Adipose tissue (tissue), 3 donors: Measurements from ENCODE around the gene PAFAH2. TPM values are rescaled to one million over a fixed set of nuclear protein-coding genes. Genes with fewer than 3 reads are reported as not detected.

Source experiments
- H3K27ac ChIP-seq: one replicate; pipeline ENCODE4 v1.5.1; 2013; ENCODE audit warnings: low read depth, low read length
- WGBS, 3 donors: extraction: QIAGEN DNeasy Blood & Tissue Kit; methylation state at CpG; one replicate each; pipeline ENCODE4 v1.1.7; 2013; 5-methylcytosine and 5-hydroxymethylcytosine counted together
- polyA plus RNA-seq, 3 donors: library from polyadenylated mRNA; stranded (reverse); fragments of 200-250 nt; gene quantifications; one replicate each; pipeline ENCODE4 v1.2.3, GENCODE V29; 2013
- donor health status: healthy with polysubstance abuse.
- donor health status: Bipolar disorder and iron deficiency.
- donor health status: healthy.

Gene PAFAH2
- 1 to 10 TPM; 4.3 to 9.8 (median 4.9) TPM for polyA plus RNA-seq

DNA sequence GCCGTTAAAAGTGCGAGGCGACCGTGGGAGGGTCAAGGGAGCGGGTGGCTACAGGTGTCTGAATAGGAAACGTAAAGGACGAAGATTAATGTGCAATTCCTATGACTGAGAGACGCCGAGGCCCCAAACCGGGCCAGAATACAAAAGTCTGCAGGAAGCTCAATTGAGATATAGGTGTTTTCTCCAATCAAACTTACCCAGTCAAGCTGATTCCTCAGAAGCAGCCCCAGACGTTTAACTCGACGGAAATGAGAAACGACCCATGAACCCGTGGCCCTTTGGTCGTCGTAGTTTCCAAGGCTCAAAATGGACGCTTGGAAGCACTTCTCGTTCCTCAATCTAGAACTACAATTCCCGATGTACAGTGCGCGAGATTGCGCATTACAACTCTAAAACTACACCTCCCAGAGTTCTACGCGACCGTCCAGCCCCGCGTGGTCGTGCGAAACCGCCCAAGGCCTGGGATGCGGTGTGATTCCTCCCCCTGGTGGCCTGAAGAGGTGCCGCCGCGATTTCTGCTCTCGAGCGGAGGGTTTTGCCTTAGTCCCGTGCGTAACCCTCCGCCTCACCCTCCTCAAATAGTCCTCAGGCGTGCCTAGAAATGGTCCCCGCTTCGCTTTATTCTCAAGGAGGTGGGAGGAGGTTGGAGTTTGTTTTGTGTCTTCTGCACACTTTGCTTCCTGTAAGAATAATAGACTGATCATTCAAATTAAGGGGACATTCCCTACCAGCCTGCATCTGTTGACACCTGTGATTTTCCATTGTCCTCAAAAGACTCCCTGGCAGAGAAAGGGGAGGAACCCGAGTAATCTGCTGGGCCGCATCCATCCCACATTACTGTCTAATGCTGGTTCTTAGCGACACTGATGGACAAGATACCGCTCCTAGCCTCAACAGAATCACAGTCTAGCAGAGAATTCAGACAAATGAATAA is at the start of gene PAFAH2:
TSS of gene PAFAH2 (minus strand) at position 236 of the 934 bp plus-strand sequence. CDS start 7,247 bp downstream, outside the sequence.
- WGBS, 3 donors = 1 to 2% (median 1%) methylated on average over 47 of the region's 47 CpGs
- H3K27ac ChIP-seq = no peak within 1 kb of the TSS

DNA sequence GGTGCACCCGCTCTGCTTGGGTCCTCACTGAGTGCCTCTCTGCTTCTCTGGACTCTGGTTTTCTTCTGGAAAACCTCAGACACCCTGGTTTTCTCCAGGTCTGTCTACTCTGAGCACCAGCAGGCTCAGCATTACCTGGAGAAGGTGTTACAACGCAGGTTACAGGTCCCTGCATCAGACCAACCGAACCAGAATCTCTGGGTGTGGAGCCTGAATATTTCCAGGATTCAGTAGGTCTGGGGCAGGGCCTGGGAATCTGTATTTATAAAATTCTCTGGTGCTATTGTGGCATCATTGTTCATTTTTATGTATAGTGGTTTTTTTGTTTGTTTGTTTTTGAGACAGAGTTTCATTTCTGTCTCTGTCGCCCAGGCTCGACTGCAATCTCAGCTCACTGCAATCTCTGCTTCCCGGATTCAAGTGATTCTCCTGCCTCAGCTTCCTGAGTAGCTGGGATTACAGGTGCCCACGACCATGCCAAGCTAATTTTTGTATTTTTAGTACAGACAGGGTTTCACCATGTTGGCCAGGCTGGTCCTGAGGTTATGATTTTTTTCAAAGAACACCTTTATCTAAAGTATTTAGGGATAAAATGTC is 49.5 kb upstream of the PAFAH2 start:
- WGBS, 3 donors = 72 to 81% (median 81%) methylated on average over 7 of the region's 7 CpGs
- H3K27ac ChIP-seq = no peak overlapping the region

DNA sequence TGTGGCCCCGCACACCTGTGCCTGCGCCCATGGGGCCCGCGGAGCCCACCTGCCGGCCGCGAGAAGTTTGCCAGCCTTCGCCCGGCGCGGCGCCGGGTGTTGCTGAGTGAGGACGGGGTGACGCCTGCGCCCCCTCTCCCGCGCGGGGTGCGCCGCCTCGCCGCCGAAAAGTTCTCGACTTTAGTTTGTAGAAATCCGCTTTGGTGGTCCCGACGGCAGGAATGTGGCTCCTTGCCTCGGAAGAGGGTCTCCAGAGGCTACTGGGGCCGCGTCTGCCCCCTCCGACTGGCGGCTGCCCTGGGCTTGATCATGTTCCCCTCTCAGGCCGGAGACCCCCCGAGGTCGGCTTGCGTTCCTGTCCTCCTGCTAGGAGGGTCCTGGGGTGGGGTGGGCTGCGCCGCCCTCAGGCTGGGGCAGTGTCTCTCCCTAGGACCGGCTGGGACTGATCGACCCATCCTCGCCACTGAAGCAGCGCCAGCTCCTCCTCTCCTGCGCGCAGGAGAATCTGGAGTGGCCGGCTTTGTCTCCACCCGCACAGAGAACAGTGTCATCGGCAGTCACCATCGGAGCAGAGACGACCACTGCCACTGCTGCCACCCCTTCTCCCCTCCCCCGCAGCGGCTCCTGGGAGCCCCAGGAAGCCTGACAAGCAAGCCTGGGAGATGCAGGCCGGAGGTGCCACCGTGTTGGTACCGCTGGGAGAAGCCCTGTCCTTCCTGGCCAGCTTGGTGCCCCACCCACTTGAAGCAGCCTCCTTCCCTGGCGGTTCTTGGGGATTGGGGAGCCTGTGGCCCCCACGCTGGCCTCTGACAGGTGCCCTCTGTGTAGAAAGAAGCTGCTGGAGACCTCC is 48.6 kb upstream of the PAFAH2 start:
- 5 to 7% (median 6%) methylated on average over 56 to 57 of the region's 57 CpGs for WGBS, 3 donors
- H3K27ac ChIP-seq = no peak overlapping the region

DNA sequence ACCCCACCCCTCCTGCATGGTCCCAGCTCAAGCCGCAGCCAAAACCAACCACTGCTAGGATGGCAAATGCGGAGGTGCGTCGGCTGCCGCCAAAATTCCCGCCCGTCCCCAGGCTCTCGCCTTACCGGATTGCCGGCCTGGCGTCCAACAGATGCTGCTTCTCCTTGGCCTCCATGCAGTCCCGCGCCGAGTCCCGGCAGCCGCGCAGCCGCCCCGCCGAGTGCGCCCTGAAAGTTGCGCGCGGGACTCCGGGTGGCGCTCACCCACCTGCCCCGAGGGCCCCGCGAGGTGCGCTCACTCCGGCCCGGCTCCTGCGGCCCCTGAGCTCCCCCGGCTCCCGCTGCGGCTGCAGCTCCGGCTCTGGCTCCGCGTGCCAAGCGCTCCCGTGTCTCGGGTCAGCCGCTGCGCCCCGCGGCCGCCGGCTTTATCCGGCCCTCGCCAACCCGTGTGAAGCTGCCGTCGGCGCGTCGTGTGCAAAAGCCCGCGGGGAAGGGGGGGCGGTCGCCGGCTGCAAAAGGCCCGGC is 47.9 kb upstream of the PAFAH2 start, which contains the start of gene SLC30A2:
TSS of gene SLC30A2 (minus strand) at position 397 of the 524 bp plus-strand sequence. CDS start at position 175, 222 bp downstream.
- 1% methylated on average over 52 to 62 of the region's 62 CpGs for WGBS, 3 donors
- no peak within 1 kb of the TSS for H3K27ac ChIP-seq

DNA sequence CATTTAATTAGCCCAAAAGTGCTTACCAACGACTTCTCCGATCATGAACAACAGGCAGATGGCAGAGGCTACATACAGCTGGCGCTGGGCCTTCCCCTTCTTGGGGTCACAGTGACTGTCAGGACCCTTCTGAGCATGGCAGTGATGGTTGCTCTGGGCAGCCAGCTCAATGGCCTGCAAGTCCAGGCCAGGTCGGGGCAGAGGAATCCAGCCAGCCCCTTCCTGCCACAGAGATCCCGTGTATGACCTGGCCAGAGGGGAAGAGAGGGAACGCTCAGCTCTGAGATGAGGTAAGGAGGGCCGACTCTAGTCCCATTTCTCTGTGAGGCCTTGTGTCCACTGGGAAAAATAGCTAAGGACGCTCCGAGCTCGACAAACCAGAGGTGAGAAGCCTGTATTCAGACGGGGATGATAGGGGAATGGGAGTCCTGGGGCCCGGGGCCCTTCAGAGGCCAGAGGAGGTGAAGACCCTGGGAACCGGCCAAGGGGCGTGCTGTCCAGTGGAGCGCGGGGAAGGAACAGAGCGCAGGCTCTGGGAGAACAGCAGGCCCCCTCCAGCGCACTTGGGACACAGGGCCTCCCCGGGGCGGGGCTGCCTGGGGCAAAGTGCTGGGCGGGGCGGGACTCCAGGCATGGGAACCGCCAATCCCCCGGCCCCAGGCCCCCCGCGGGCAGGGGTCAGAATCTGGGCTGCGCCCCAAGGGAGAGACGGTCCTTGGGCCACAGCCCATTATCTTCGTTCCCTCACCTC is 47.3 kb upstream of the PAFAH2 start:
- 21 to 36% (median 31%) methylated on average over 27 to 29 of the region's 29 CpGs for WGBS, 3 donors
- H3K27ac ChIP-seq = no peak overlapping the region

DNA sequence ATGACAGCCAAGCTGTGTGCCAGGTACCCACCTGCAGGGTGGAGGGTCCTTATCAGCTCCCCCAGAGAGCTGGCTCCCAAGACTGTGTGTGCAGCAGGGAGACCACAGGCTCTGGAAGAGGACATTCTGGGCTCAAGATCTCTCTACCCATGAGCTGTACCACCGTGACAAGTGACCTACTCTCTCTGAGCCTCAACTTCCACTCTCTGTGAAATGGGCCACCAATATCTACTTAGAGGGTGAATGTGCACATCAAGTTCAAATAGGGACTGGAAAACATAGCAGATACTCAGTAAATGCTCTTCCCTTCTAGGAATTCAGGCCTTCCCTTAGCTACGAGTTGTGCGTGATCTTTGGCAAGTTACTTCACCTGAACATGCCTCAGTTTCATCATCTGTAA is 46.6 kb upstream of the PAFAH2 start:
- H3K27ac ChIP-seq = no peak overlapping the region
- WGBS, 3 donors = 86 to 90% (median 90%) methylated on average over 3 of the region's 3 CpGs

DNA sequence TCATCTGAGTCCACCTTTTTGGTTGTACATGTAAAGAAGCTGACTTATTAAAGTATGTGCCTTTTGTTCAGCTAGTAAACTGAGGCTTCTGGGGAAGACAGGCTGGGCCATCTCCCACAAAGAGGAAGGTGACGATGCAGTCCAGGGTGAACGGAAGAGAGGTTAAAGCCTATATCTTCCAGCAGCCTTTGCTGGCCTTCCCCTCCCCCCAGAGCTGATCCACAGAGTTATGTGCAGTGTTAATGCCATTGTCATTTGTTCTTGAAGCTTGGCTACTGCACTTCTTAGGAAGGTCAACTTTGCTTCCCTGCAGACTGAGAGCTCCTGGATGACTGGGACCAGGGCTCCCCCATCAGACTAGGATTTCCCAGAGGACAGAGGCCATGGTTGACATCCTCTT is 45.9 kb upstream of the PAFAH2 start:
- 78 to 84% (median 80%) methylated on average over 2 of the region's 2 CpGs for WGBS, 3 donors
- no peak overlapping the region for H3K27ac ChIP-seq

DNA sequence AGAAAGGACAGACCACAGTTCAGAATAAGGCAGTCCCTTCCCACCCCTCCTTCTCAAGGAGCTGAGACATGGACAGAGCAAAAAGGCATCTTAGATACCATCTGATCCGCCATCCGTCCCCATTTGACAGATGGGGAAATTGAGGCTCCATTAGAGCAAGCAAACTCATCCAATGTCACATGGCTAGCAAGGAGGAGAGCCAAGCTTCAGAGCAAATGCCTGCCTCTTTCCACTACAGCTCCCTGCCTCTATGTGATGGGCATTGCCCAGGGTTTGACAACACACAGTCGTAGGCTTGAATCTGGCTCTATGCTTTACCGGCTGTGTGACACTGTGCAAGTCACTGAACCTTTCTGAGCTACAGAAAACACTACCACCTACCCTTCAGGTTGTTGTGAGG is 44.1 kb upstream of the PAFAH2 start:
- H3K27ac ChIP-seq = no peak overlapping the region
- 68 to 72% (median 70%) methylated on average over 4 of the region's 4 CpGs for WGBS, 3 donors

DNA sequence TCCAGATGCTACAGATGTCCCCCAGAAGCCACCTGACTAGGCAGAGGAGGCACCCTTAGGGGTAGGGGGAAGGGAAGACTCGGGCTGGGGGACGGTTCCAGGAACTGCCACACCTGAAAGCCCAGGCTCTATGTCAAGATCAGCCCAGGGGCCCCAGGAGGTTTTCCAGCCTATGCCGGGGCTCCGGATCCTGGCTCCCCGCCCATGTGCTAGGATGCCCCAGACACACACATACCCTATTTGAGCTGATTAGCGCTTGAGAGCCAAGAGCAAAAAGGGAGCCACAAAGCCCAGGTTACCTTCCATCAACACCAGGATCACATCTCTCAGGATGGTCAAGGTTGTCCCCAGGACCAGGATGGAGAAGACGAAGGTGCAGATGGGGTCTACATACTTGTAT is 43.5 kb upstream of the PAFAH2 start:
- H3K27ac ChIP-seq = no peak overlapping the region
- 73 to 83% (median 74%) methylated on average over 7 of the region's 7 CpGs for WGBS, 3 donors

DNA sequence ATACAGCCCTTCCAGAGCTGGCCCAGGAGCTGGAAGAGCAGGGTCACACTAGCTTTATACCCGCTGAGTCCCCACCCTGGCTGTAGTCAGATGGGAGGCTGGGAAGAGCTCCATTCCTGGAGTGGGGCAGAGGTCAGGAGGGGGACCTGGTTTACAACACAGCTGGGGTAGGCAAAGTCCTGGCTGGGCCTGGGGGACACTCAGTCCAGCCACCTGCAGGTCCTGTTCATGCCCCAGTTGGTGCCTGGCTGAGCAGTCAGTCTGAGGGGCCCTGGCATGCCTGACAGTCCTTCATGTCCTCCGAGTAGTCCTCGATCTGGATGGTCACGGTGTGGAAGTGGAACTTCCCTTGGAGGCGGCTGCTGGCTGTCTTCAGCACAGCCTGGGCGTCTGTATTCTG is 41.0 kb upstream of the PAFAH2 start:
- WGBS, 3 donors = 75 to 86% (median 77%) methylated on average over 6 of the region's 6 CpGs
- H3K27ac ChIP-seq = no peak overlapping the region

DNA sequence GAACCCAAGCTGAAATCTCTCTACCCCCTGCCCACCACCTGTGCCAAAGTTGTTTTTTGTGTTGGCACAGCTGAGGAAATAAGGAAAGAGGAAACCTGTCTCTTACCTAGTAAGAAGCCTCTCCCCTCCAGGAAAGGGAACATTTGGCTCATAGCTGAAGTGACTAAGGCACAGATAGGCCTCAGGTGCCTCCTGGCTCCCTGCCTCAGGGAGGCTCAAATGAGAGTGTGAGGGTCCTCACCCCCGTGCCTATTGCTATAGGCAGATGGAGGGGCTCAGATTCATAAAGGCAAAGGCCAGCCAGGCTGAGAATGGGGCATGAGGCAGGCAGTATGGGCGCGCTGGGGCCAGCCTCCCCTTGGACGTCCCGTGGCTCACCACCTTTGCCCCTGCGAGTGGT is 40.6 kb upstream of the PAFAH2 start:
- WGBS, 3 donors = 84 to 92% (median 86%) methylated on average over 6 of the region's 6 CpGs
- H3K27ac ChIP-seq = no peak overlapping the region

DNA sequence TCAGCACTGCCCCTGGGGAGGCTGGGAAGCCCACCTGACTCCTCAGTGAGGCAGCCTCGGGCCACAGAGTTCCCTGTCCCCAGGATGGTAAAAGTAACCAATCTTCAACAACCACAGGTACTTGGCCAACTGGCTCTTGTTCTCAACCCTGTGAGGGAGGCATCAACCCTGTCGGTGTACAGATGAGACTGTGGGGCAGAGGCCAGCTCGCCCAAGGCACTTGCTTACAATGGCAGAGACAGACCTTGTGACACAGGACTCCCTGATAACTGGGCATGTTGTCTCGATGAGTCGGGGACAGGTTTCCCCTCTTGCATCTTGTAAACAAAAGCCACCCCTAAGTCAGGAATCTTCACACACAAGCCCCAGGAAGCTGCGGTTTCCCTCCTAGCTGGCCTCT is 40.0 kb upstream of the PAFAH2 start:
- 57 to 79% (median 77%) methylated on average over 6 of the region's 6 CpGs for WGBS, 3 donors
- H3K27ac ChIP-seq = no peak overlapping the region

DNA sequence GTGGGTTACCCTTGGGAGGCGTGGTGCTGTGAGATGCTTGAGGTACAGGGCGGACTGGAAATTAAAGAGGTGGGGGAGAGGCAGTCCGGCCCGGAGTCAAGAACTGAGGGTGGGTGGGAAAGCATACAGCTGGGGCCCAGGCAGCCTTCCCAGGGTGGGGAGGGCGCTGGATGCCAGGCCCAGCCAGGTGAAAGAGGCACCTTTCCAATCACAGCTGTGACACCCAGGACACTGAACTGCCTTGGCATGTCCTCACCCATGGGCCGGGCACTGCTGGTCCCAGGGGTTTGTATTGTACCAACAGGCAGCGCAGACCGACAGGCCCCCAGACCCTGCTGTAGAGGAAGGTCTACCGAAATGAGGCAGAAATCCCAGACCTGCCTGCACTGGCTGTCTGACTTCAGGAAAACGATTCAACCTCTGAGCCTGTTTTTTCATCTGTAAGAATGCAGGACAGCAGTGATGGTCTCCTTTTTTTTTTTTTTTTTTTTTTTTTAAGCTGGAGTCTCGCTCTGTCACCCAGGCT is 39.0 kb upstream of the PAFAH2 start:
- 37 to 76% (median 75%) methylated on average over 10 of the region's 11 CpGs for WGBS, 3 donors

DNA sequence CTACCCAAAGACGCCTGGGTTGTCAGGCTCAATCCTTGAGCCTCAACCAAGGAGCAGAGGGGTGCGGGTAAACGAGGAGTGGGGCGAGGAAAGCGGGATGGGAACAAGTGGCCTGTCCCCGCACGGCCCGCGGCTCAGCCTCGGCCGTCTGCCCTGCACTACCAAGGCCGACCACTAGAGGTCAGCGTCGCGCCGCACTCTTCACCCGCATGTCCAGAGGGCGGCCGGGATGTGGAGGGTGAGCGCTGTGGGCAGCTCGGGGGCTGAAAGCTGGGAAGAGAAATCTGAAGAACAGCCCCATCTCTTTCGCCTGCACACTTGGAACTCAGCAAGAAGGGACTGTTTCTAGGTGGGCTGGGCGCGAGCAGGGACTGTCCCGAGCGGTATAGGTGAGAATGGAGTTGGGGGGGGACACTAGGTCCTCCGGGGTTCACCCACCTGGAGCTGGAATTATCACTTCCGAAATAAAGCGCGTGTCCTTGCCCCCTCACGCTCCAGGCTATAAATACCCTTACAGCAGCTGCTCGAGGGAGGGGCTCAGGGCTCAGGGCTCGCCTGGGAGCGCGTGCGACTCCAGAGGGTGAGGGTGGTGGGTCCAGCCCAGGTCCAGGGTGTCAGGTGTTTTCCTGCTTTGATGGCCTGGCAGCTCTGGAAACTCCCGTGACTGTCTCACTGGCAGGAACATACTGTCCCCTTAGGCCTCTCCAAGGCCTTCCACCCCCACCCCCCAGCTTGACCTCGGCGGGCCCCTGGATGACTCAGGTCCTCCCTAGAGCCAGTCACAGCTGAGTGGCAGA is 38.3 kb upstream of the PAFAH2 start:
- WGBS, 3 donors = 5 to 12% (median 10%) methylated on average over 39 of the region's 39 CpGs

More for the DNA sequence above, 39.0 kb upstream of the PAFAH2 start:
- H3K27ac ChIP-seq = no peak overlapping the region

DNA sequence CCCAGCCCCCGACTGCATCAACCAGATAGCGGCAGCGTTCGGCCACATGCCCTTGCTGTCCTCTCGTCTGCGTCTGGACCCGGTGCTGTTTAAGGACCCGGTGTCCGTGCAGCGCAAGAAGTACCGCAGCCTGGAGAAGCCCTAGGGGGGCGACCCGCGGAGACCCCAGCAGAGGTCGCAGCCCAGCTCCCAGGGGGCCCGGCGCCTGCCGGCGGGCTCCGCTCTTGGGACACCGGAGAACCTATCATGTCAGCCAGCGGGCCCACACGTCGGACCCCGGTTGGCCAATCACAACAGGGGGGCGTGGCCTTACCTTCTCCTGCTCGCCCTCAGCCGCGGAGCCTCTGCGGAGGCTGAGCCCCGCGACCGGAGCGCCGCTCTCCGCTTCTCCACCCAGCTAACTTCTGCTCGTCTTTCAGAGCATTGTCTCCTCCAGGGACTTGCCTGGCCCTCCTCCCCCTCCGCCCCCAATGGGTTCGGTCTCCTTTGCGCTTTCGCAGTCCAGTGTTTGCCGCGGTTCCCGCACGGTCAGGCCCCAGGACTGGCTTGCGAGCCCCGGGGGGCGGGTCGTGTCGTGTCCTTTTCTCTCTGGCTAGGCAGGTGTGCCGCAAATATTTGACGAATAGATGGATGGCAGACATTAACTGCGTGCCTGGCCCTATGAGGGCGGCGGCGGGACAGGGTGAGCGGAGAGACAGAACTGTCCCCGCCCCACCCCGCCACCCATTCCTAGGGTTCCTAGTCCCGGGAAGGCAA is 37.5 kb upstream of the PAFAH2 start:
- H3K27ac ChIP-seq = no peak overlapping the region
- WGBS, 3 donors = 0% methylated on average over 57 to 60 of the region's 60 CpGs

More for the DNA sequence above, 38.3 kb upstream of the PAFAH2 start:
- H3K27ac ChIP-seq = no peak overlapping the region

DNA sequence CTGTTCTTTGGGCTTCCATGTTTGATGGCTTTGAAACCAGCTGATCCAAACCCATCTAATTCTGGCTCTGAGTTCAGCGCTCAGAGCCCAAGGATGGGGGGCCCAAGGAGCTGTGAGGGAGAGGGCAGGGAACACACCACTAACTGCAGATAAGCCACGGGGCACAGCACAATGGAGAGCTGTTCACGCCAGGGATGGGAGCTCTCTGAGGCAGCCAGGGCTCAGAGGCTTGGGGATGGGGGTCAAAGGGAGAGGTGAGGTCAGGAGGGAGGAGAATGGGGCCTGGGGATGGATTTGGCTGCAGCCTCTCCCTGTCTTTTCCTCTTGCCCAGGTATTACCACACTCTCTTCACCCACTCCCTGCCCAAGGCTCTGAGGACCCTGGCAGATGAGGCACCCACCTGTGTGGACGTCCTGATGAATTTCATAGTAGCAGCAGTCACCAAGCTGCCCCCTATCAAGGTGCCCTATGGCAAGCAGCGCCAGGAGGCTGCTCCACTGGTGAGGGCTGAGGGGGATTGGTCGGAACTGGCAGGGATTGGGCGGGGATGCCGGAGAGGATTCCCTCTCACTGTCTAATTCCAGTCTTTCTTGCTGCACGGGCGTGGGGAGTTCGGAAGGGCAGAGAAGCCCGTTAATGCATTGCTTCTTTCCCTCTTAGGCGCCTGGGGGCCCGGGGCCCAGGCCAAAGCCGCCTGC is 36.8 kb upstream of the PAFAH2 start:
- WGBS, 3 donors = 15 to 20% (median 17%) methylated on average over 14 to 15 of the region's 15 CpGs
- no peak overlapping the region for H3K27ac ChIP-seq
